COLO668 (cell line): ENCODE measurements around the gene ARHGEF38.
"Not testable (repeated sequence)": the region's sequence is repeated elsewhere in the genome, so short reads cannot be mapped to it uniquely, and the experiment has no call there.

Experiments used
- DNase-seq: peaks from one replicate; lab custom pipeline; 2025; ENCODE audit not compliant: unreplicated experiment; lab: John Stamatoyannopoulos, UW

Gene ARHGEF38

GRCh38 chr4:105710012-105710600 lies 157.7 kb downstream of the ARHGEF38 start:
- DNase-seq = no peak

GRCh38 chr4:105710678-105711077 lies 158.3 kb downstream of the ARHGEF38 start:
- no peak for DNase-seq

- no peak for DNase-seq
These were observed 160.3 kb downstream of the ARHGEF38 start for GRCh38 chr4:105712766-105713165.

- DNase-seq = no peak
These were observed 161.7 kb downstream of the ARHGEF38 start for GRCh38 chr4:105714071-105714521.

GRCh38 chr4:105714932-105715331 lies 162.5 kb downstream of the ARHGEF38 start:
- DNase-seq = no peak

GRCh38 chr4:105715692-105716278 lies 163.4 kb downstream of the ARHGEF38 start:
- DNase-seq = no peak

- no peak for DNase-seq
These were observed 166.8 kb downstream of the ARHGEF38 start for GRCh38 chr4:105719204-105719603.

- DNase-seq = no peak
These were observed 173.2 kb downstream of the ARHGEF38 start for GRCh38 chr4:105725623-105726022.

GRCh38 chr4:105729895-105730294 lies 177.5 kb downstream of the ARHGEF38 start:
- DNase-seq = not testable (repeated sequence)
